ENCODE data around the gene PCDH9.

The PCDH9 gene

DNA sequence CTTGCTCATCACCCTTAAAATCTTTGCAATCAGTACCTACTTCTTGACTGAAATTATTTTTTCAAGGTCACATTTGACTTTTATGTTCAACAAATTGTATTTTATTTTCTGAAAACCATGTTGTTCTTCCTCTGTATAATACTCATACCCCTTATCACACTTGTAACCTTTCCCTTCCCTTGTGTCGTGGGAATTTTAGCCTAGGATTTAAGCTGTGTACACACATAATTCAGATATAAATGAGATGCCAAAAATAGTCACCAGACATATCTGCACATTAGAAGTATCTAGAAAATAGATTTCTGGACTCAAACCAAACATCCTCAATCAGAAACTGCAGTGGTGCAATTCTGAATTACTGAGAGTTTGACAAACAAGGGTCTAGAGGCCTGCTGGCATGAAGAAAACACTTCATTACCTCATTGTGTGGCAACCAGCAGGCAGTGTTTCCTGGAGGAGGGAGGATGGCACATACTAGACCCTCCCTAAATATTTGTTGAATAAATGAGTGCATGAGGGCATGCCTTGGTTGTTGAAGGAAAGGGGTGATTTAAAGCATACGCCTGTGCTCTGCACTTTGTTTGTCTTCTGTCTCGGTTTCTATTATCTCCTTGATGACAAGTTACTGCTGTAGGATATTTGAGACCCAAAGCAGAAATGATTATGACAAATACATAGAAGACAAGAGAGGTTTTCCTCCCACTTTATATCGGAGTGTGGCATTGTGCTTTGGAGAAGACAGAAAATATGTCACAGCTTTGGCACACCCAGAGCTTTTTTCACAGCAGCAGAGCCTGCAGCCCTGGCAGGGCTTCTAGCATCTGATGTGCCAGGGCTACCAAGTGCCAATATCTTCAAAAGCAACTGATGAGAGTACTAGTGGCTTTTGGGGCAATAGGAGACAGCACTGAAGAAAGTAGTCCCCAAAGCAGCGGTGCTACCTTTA is 881.1 kb downstream of the PCDH9 start:
- no peak overlapping the region for H3K27ac ChIP-seq (ENCODE audit: low read depth, low read length)
- no peaks in the 10 kb centered on the region for H3K4me1 ChIP-seq (ENCODE audit: control insufficient read depth, insufficient read depth, low read length, unreplicated experiment)
- H3K4me3 ChIP-seq (ENCODE audit: low read depth, low read length) = no peak overlapping the region
- H3K27me3 ChIP-seq (ENCODE audit: insufficient read depth, low read length) = no peaks in the 10 kb centered on the region
- no peaks in the 10 kb centered on the region for H3K36me3 ChIP-seq (ENCODE audit: insufficient read depth, low read length)
- H2AFZ ChIP-seq (ENCODE audit: low read length, unreplicated experiment) = no peak overlapping the region
- H3K79me2 ChIP-seq (ENCODE audit: control insufficient read depth, insufficient read depth, low read length, unreplicated experiment) = no peaks in the 10 kb centered on the region

DNA sequence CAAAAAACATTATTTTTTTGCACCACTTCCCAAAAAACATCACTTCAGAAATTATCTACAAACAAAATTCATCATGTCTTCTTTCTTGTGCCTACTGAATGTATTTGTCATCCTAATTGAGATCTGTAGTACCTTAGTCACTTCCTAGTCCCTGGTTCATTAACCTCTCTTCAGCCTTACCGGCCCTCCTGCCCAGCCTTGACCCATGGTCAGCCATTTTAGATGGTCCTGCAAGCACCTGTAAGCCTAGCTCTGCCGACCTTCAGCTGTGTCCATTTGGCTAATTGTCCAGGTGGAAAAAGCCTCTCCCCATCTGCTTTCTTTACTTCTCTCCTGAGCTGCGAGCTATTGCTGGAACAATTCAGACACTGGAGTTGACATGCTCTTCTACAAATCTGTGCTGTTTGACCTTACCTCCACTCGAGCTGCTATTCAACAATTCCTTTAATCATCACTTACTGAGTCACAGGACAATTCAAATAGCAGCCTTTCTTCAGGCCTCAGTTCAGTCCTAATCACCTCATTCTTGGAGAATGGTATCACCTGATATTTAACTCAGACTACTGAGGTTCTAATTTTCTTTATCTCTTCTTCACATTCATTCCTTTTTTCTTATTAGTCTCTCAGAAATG is 882.5 kb downstream of the PCDH9 start:
- H2AFZ ChIP-seq (ENCODE audit: low read length, unreplicated experiment) = no peak overlapping the region
- H3K79me2 ChIP-seq (ENCODE audit: control insufficient read depth, insufficient read depth, low read length, unreplicated experiment) = no peaks in the 10 kb centered on the region
- no peaks in the 10 kb centered on the region for H3K27me3 ChIP-seq (ENCODE audit: insufficient read depth, low read length)
- no peaks in the 10 kb centered on the region for H3K36me3 ChIP-seq (ENCODE audit: insufficient read depth, low read length)
- no peak overlapping the region for H3K4me3 ChIP-seq (ENCODE audit: low read depth, low read length)
- no peaks in the 10 kb centered on the region for H3K4me1 ChIP-seq (ENCODE audit: control insufficient read depth, insufficient read depth, low read length, unreplicated experiment)
- no peak overlapping the region for H3K27ac ChIP-seq (ENCODE audit: low read depth, low read length)

DNA sequence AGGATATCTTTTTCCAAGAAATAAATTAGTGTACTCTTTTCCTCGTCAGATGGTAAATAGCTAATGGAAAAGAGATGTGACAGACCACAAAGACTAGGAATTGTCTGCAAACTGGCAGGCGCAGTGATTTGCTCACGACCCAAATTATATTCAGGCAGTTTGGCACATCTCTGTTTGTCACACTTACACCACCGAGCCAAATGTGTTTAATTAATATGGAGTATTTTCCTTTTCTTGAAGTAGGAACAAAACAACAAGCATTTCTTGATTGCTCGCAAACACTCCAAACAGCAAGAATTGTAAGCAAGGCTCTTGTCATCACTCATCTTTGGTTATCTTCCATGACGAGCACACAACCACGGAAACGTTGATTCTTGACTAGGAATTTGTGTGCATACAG is 884.2 kb downstream of the PCDH9 start:
- no peak overlapping the region for H2AFZ ChIP-seq (ENCODE audit: low read length, unreplicated experiment)

GRCh38 chr13:66345518-66345810 is 884.7 kb downstream of the PCDH9 start:
- Histone ChIP-seq H3K36me3 (ENCODE audit: insufficient read depth, low read length) (no peaks in the 10 kb centered on the region), H2AFZ (ENCODE audit: low read length, unreplicated experiment) (no peak overlapping the region), H3K27ac (ENCODE audit: low read depth, low read length) (no peak overlapping the region), H3K4me1 (ENCODE audit: control insufficient read depth, insufficient read depth, low read length, unreplicated experiment) (no peaks in the 10 kb centered on the region), H3K27me3 (ENCODE audit: insufficient read depth, low read length) (no peaks in the 10 kb centered on the region), H3K4me3 (ENCODE audit: low read depth, low read length) (no peak overlapping the region), H3K79me2 (ENCODE audit: control insufficient read depth, insufficient read depth, low read length, unreplicated experiment) (no peaks in the 10 kb centered on the region)

More for the DNA sequence above, 884.2 kb downstream of the PCDH9 start:
- Histone ChIP-seq H3K4me1 (ENCODE audit: control insufficient read depth, insufficient read depth, low read length, unreplicated experiment) (no peaks in the 10 kb centered on the region), H3K27ac (ENCODE audit: low read depth, low read length) (no peak overlapping the region), H3K36me3 (ENCODE audit: insufficient read depth, low read length) (no peaks in the 10 kb centered on the region), H3K27me3 (ENCODE audit: insufficient read depth, low read length) (no peaks in the 10 kb centered on the region), H3K79me2 (ENCODE audit: control insufficient read depth, insufficient read depth, low read length, unreplicated experiment) (no peaks in the 10 kb centered on the region), H3K4me3 (ENCODE audit: low read depth, low read length) (no peak overlapping the region)

- Histone ChIP-seq H3K27ac (ENCODE audit: low read depth, low read length) (no peak overlapping the region), H3K4me1 (ENCODE audit: control insufficient read depth, insufficient read depth, low read length, unreplicated experiment) (no peaks in the 10 kb centered on the region)
Observed at GRCh38 chr13:66344805-66345517, 885.2 kb downstream of the PCDH9 start.

DNA sequence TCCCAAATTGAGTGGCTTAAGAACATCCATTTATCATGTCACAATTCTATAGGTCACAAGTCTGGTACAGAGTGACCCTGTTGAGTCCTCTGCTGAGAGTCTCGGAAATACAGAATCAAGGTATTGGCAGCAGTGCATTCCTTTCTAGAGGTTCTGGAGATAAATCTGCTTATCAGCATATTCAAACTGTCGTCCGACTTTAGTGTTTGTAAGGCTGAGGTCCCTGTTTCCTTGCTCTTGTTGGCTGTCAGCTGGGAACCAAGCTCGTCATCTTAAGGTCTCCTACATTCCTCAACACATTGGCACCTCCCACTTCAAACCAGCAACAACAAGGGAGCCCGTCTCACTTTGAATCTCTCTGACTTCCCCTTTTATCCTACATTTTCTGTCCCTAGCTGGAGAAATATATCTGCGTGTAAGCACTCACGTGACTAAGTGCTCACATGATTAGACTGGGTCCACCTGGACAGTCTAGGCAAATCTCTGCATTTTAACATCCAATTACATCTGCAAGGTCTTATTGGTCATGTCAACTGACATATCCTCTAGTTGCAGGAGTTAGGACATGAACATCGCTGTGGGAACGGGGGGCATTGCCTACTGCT is 886.8 kb downstream of the PCDH9 start:
- H3K36me3 ChIP-seq (ENCODE audit: insufficient read depth, low read length) = no peaks in the 10 kb centered on the region
- no peaks in the 10 kb centered on the region for H3K27me3 ChIP-seq (ENCODE audit: insufficient read depth, low read length)
- H3K4me3 ChIP-seq (ENCODE audit: low read depth, low read length) = no peak overlapping the region
- no peak overlapping the region for H3K27ac ChIP-seq (ENCODE audit: low read depth, low read length)
- H3K4me1 ChIP-seq (ENCODE audit: control insufficient read depth, insufficient read depth, low read length, unreplicated experiment) = no peaks in the 10 kb centered on the region
- H2AFZ ChIP-seq (ENCODE audit: low read length, unreplicated experiment) = no peak overlapping the region
- no peaks in the 10 kb centered on the region for H3K79me2 ChIP-seq (ENCODE audit: control insufficient read depth, insufficient read depth, low read length, unreplicated experiment)

More at GRCh38 chr13:66344805-66345517, 885.2 kb downstream of the PCDH9 start:
- no peak overlapping the region for H3K4me3 ChIP-seq (ENCODE audit: low read depth, low read length)
- no peaks in the 10 kb centered on the region for H3K79me2 ChIP-seq (ENCODE audit: control insufficient read depth, insufficient read depth, low read length, unreplicated experiment)
- no peaks in the 10 kb centered on the region for H3K36me3 ChIP-seq (ENCODE audit: insufficient read depth, low read length)
- H3K27me3 ChIP-seq (ENCODE audit: insufficient read depth, low read length) = no peaks in the 10 kb centered on the region
- no peak overlapping the region for H2AFZ ChIP-seq (ENCODE audit: low read length, unreplicated experiment)

DNA sequence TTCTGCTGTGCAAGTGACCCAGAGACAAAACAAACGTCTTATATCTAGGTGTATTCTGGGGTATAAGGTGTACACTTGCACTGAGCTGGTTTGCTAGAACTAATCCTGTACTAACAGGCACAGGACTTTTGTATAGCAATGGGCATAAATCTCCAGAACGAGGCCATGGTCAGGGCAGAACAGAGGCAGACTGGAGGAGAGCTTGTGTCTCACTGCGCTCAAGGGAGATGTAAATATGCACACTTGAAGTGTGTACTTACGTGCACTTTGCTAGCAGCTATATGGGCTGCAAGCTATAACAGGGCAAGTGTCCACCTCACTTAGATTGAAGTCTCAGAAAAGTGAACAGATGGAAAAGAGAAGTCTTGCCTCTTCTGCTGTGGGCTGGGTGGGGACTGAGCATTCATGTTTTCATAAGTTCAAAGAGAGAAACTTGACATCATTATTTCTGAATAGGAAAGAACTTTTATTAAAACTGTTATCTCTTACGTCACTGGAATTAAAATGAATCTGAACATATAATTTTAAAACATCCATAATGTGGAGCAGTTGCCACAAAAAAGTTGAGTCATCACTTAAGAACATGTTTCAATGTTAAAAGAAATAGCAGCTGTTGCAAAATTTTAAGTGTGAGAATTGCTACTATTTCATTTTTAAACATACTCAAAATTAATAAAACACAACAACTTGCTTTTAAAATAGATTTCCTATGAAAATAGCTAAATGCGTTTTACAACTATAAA is 888.3 kb downstream of the PCDH9 start:
- no peaks in the 10 kb centered on the region for H3K4me1 ChIP-seq (ENCODE audit: control insufficient read depth, insufficient read depth, low read length, unreplicated experiment)
- H3K36me3 ChIP-seq (ENCODE audit: insufficient read depth, low read length) = no peaks in the 10 kb centered on the region
- no peaks in the 10 kb centered on the region for H3K27me3 ChIP-seq (ENCODE audit: insufficient read depth, low read length)
- H3K4me3 ChIP-seq (ENCODE audit: low read depth, low read length) = no peak overlapping the region
- H3K79me2 ChIP-seq (ENCODE audit: control insufficient read depth, insufficient read depth, low read length, unreplicated experiment) = no peaks in the 10 kb centered on the region
- no peak overlapping the region for H2AFZ ChIP-seq (ENCODE audit: low read length, unreplicated experiment)
- H3K27ac ChIP-seq (ENCODE audit: low read depth, low read length) = no peak overlapping the region

DNA sequence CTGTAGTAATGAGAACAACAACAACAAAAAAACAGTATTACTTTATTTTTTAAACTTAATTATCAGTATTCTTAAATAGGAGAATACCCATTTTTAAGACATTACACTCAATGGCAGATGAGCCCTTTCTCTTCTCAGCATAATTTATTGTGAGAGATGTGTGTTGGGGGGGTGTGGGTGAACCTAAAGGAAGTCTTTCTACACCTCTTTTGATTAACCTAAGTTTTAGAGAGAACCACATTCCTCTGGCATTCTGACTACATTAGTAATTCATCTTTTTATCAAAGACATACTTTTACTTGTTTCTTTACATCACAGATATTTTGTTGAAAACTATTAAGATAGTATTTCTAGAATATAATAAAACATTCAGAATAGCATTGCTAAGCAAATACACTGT is 890.9 kb downstream of the PCDH9 start:
- Histone ChIP-seq H3K27ac (ENCODE audit: low read depth, low read length) (no peak overlapping the region), H3K4me1 (ENCODE audit: control insufficient read depth, insufficient read depth, low read length, unreplicated experiment) (no peaks in the 10 kb centered on the region), H2AFZ (ENCODE audit: low read length, unreplicated experiment) (no peak overlapping the region), H3K79me2 (ENCODE audit: control insufficient read depth, insufficient read depth, low read length, unreplicated experiment) (no peaks in the 10 kb centered on the region), H3K4me3 (ENCODE audit: low read depth, low read length) (no peak overlapping the region), H3K36me3 (ENCODE audit: insufficient read depth, low read length) (no peaks in the 10 kb centered on the region), H3K27me3 (ENCODE audit: insufficient read depth, low read length) (no peaks in the 10 kb centered on the region)

DNA sequence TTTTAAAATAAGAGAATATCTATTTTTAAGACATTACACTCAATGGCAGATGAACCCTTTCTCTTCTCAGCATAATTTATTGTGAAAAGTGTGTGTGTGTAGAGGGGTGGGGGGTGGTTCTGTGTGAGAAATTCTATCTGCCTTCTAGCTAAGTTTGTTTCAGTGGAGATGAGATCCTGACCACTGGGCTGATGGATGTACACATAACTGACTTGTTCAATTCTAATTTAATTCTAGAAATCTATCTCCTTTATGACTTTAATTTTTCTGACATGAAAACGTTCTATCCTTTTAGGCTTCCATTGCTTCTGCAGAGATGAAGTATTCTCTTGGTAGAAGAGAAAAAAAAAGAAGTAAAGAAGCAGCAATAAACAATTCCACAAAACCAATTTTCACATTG is 891.6 kb downstream of the PCDH9 start:
- Histone ChIP-seq H2AFZ (ENCODE audit: low read length, unreplicated experiment) (no peak overlapping the region), H3K27me3 (ENCODE audit: insufficient read depth, low read length) (no peaks in the 10 kb centered on the region), H3K79me2 (ENCODE audit: control insufficient read depth, insufficient read depth, low read length, unreplicated experiment) (no peaks in the 10 kb centered on the region), H3K27ac (ENCODE audit: low read depth, low read length) (no peak overlapping the region), H3K4me1 (ENCODE audit: control insufficient read depth, insufficient read depth, low read length, unreplicated experiment) (no peaks in the 10 kb centered on the region), H3K4me3 (ENCODE audit: low read depth, low read length) (no peak overlapping the region), H3K36me3 (ENCODE audit: insufficient read depth, low read length) (no peaks in the 10 kb centered on the region)

DNA sequence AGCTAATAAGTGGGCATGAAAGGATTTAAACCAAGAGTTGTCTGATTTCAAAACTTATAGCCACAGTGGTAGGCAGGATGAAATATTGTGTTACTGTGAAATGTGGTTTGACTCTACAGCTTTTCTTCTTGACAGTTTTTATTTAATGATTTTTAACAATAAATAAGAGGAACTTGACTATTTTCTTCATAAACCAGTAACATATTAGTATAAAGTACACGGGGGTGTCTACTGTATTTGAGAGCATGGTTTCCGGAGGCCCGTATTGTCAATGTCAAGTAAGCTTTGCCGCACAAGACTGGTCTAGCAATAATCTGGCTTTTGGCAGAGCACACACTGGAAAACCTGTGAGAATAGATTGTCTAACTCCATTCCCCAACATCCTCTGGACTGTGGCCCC is 894.5 kb downstream of the PCDH9 start:
- no peaks in the 10 kb centered on the region for H3K36me3 ChIP-seq (ENCODE audit: insufficient read depth, low read length)
- no peaks in the 10 kb centered on the region for H3K79me2 ChIP-seq (ENCODE audit: control insufficient read depth, insufficient read depth, low read length, unreplicated experiment)
- H2AFZ ChIP-seq (ENCODE audit: low read length, unreplicated experiment) = no peak overlapping the region
- no peak overlapping the region for H3K27ac ChIP-seq (ENCODE audit: low read depth, low read length)
- no peaks in the 10 kb centered on the region for H3K27me3 ChIP-seq (ENCODE audit: insufficient read depth, low read length)
- no peaks in the 10 kb centered on the region for H3K4me1 ChIP-seq (ENCODE audit: control insufficient read depth, insufficient read depth, low read length, unreplicated experiment)
- no peak overlapping the region for H3K4me3 ChIP-seq (ENCODE audit: low read depth, low read length)
